Activated T-cell treated with anti-CD3 and anti-CD28 coated beads, Interleukin-2, amount 50 U/mL, for 4 hours (primary cell): ENCODE measurements around the gene CYP2S1. TPM values are rescaled to one million over a fixed set of nuclear protein-coding genes. Genes with fewer than 3 reads are reported as not detected.
"Not testable (repeated sequence)": the region's sequence is repeated elsewhere in the genome, so short reads cannot be mapped to it uniquely, and the experiment has no call there.

Experiments
- ATAC-seq, 2 donors: fragments of 200-7000 bp; cut with Tn5 transposase; one replicate each; pipeline ENCODE4 v1.10.0; 2021
- DNase-seq: peaks from one replicate; pipeline ENCODE4 v3.0.0-alpha.2; 2020
- H3K27me3 Mint-ChIP-seq: one replicate; pipeline ENCODE4 v1.8.0; 2021; ENCODE audit warnings: low read depth, mixed read lengths
- H3K36me3 Mint-ChIP-seq: one replicate; pipeline ENCODE4 v1.8.0; 2022; ENCODE audit warnings: mixed read lengths; ENCODE audit not compliant: insufficient read depth
- H3K4me1 Mint-ChIP-seq: one replicate; pipeline ENCODE4 v1.8.0; 2021; ENCODE audit warnings: low read depth, mixed read lengths
- H3K4me3 Mint-ChIP-seq: one replicate; pipeline ENCODE4 v1.8.0; 2021; ENCODE audit warnings: mild to moderate bottlenecking, moderate library complexity, mixed read lengths
- H3K9me3 Mint-ChIP-seq: one replicate; pipeline ENCODE4 v1.8.0; 2021; ENCODE audit warnings: mixed read lengths
- total RNA-seq, 3 donors: library from RNA; stranded (reverse); gene quantifications; one replicate each; pipeline ENCODE4 v1.2.1, GENCODE V29; 2021

Gene CYP2S1
- total RNA-seq, 3 donors from 2014 or later: 0.24 to 0.30 (median 0.27) TPM

- DNase-seq (no peak), ATAC-seq (peak; percentile 18 to 20)
- H3K27me3 Mint-ChIP-seq: peaks cover 8% of the 10 kb centered on the region
- no peaks in the 10 kb centered on the region for H3K9me3 Mint-ChIP-seq
- H3K4me3 Mint-ChIP-seq: peak overlapping the region; percentile 75
- no peaks in the 10 kb centered on the region for H3K36me3 Mint-ChIP-seq
- H3K4me1 Mint-ChIP-seq: peaks cover 27% of the 10 kb centered on the region
These were observed 33.9 kb downstream of the CYP2S1 start for GRCh38 chr19:41226874-41227390.

- ATAC-seq: no peak
- peaks cover 5% of the 10 kb centered on the region for H3K27me3 Mint-ChIP-seq
- no peak overlapping the region for H3K4me3 Mint-ChIP-seq
- H3K4me1 Mint-ChIP-seq: peaks cover 24% of the 10 kb centered on the region
- no peaks in the 10 kb centered on the region for H3K9me3 Mint-ChIP-seq
- DNase-seq: no peak
- no peaks in the 10 kb centered on the region for H3K36me3 Mint-ChIP-seq
These were observed 35.5 kb downstream of the CYP2S1 start for GRCh38 chr19:41228486-41228885.

GRCh38 chr19:41229338-41229737 is 36.3 kb downstream of the CYP2S1 start:
- not testable (repeated sequence) for H3K27me3 Mint-ChIP-seq, ATAC-seq, DNase-seq, H3K9me3 Mint-ChIP-seq, H3K36me3 Mint-ChIP-seq, H3K4me3 Mint-ChIP-seq
- H3K4me1 Mint-ChIP-seq: peaks cover 20% of the 10 kb centered on the region

- ATAC-seq: no peak
- peaks cover 16% of the 10 kb centered on the region for H3K4me1 Mint-ChIP-seq
- no peak for DNase-seq
- peaks cover 3% of the 10 kb centered on the region for H3K27me3 Mint-ChIP-seq
- H3K9me3 Mint-ChIP-seq: no peaks in the 10 kb centered on the region
- H3K36me3 Mint-ChIP-seq: no peaks in the 10 kb centered on the region
- H3K4me3 Mint-ChIP-seq: no peak overlapping the region
These were observed 37.2 kb downstream of the CYP2S1 start for GRCh38 chr19:41230067-41230857.

GRCh38 chr19:41232686-41233085 is 39.7 kb downstream of the CYP2S1 start:
- no peaks in the 10 kb centered on the region for H3K4me1 Mint-ChIP-seq
- no peaks in the 10 kb centered on the region for H3K27me3 Mint-ChIP-seq
- H3K36me3 Mint-ChIP-seq: no peaks in the 10 kb centered on the region
- no peaks in the 10 kb centered on the region for H3K9me3 Mint-ChIP-seq
- H3K4me3 Mint-ChIP-seq: no peak overlapping the region
- DNase-seq: no peak
- no peak for ATAC-seq

- H3K27me3 Mint-ChIP-seq: peaks cover 2% of the 10 kb centered on the region
- ATAC-seq (no peak), DNase-seq (no peak)
- H3K36me3 Mint-ChIP-seq: no peaks in the 10 kb centered on the region
- H3K4me1 Mint-ChIP-seq: no peaks in the 10 kb centered on the region
- H3K4me3 Mint-ChIP-seq: no peak overlapping the region
- H3K9me3 Mint-ChIP-seq: no peaks in the 10 kb centered on the region
These were observed 40.8 kb downstream of the CYP2S1 start for GRCh38 chr19:41233748-41234240.

GRCh38 chr19:41234512-41235168 is 41.6 kb downstream of the CYP2S1 start:
- H3K27me3 Mint-ChIP-seq: peaks cover 2% of the 10 kb centered on the region
- DNase-seq (no peak), ATAC-seq (no peak)
- H3K4me3 Mint-ChIP-seq: no peak overlapping the region
- H3K9me3 Mint-ChIP-seq: no peaks in the 10 kb centered on the region
- no peaks in the 10 kb centered on the region for H3K36me3 Mint-ChIP-seq
- H3K4me1 Mint-ChIP-seq: no peaks in the 10 kb centered on the region

- no peak for ATAC-seq
- Mint-ChIP-seq H3K4me1 (no peaks in the 10 kb centered on the region), H3K27me3 (peaks cover 2% of the 10 kb centered on the region), H3K9me3 (no peaks in the 10 kb centered on the region), H3K4me3 (no peak overlapping the region), H3K36me3 (no peaks in the 10 kb centered on the region)
- DNase-seq: no peak
These were observed 42.5 kb downstream of the CYP2S1 start for GRCh38 chr19:41235480-41235879.

GRCh38 chr19:41238244-41238643 is 45.2 kb downstream of the CYP2S1 start:
- Mint-ChIP-seq H3K9me3 (no peaks in the 10 kb centered on the region), H3K4me3 (no peak overlapping the region), H3K4me1 (no peaks in the 10 kb centered on the region), H3K27me3 (peaks cover 2% of the 10 kb centered on the region), H3K36me3 (no peaks in the 10 kb centered on the region)
- no peak for DNase-seq
- no peak for ATAC-seq

- Mint-ChIP-seq H3K4me3 (no peak overlapping the region), H3K36me3 (no peaks in the 10 kb centered on the region), H3K4me1 (no peaks in the 10 kb centered on the region), H3K9me3 (no peaks in the 10 kb centered on the region), H3K27me3 (peaks cover 2% of the 10 kb centered on the region)
- no peak for ATAC-seq
- no peak for DNase-seq
These were observed 46.3 kb downstream of the CYP2S1 start for GRCh38 chr19:41239363-41239762.

GRCh38 chr19:41239961-41240574 is 47.0 kb downstream of the CYP2S1 start:
- DNase-seq (no peak), ATAC-seq (no peak)
- Mint-ChIP-seq H3K9me3 (no peaks in the 10 kb centered on the region), H3K4me3 (no peak overlapping the region), H3K27me3 (peaks cover 2% of the 10 kb centered on the region), H3K36me3 (no peaks in the 10 kb centered on the region), H3K4me1 (no peaks in the 10 kb centered on the region)

GRCh38 chr19:41241859-41242258 is 48.8 kb downstream of the CYP2S1 start:
- Mint-ChIP-seq H3K9me3 (no peaks in the 10 kb centered on the region), H3K27me3 (peaks cover 2% of the 10 kb centered on the region), H3K4me3 (no peak overlapping the region), H3K4me1 (no peaks in the 10 kb centered on the region), H3K36me3 (no peaks in the 10 kb centered on the region)
- ATAC-seq (no peak), DNase-seq (no peak)

GRCh38 chr19:41244117-41244516 is 51.1 kb downstream of the CYP2S1 start:
- no peaks in the 10 kb centered on the region for H3K9me3 Mint-ChIP-seq
- H3K27me3 Mint-ChIP-seq: no peaks in the 10 kb centered on the region
- ATAC-seq (no peak), DNase-seq (no peak)
- H3K4me3 Mint-ChIP-seq: no peak overlapping the region
- no peaks in the 10 kb centered on the region for H3K4me1 Mint-ChIP-seq
- H3K36me3 Mint-ChIP-seq: no peaks in the 10 kb centered on the region

GRCh38 chr19:41245843-41246242 is 52.8 kb downstream of the CYP2S1 start:
- DNase-seq (no peak), ATAC-seq (no peak)
- H3K4me1 Mint-ChIP-seq: no peaks in the 10 kb centered on the region
- no peak overlapping the region for H3K4me3 Mint-ChIP-seq
- H3K27me3 Mint-ChIP-seq: no peaks in the 10 kb centered on the region
- H3K9me3 Mint-ChIP-seq: no peaks in the 10 kb centered on the region
- H3K36me3 Mint-ChIP-seq: no peaks in the 10 kb centered on the region
